ENCODE measurements around the gene NRIP3.
"Not testable (repeated sequence)": the region's sequence is repeated elsewhere in the genome, so short reads cannot be mapped to it uniquely, and the experiment has no call there.

NRIP3 gene

GRCh38 chr11:9017773-9018172 lies 14.0 kb upstream of the NRIP3 start:
- Histone ChIP-seq H3K9me3 (ENCODE audit: control insufficient read depth, low read length) (no peaks in the 10 kb centered on the region), H3K36me3 (ENCODE audit: control insufficient read depth, insufficient read depth, low read length) (no peaks in the 10 kb centered on the region), H3K27ac (ENCODE audit: insufficient read depth, low read length, poor library complexity, severe bottlenecking) (no peak overlapping the region), H3K4me3 (ENCODE audit: insufficient read depth, low read depth, low read length, poor library complexity, severe bottlenecking) (no peak overlapping the region), H3K27me3 (replicated peaks; ENCODE audit: control insufficient read depth, insufficient read depth, low read length, poor library complexity, severe bottlenecking) (no peaks in the 10 kb centered on the region), H3K4me1 (ENCODE audit: control insufficient read depth, insufficient read depth, low read length, poor library complexity, severe bottlenecking) (peaks cover 9% of the 10 kb centered on the region)
- no peak for DNase-seq

GRCh38 chr11:9016916-9017642 lies 13.3 kb upstream of the NRIP3 start:
- no peaks in the 10 kb centered on the region for H3K9me3 ChIP-seq (ENCODE audit: control insufficient read depth, low read length)
- DNase-seq, result no peak
- H3K4me3 ChIP-seq (ENCODE audit: insufficient read depth, low read depth, low read length, poor library complexity, severe bottlenecking), result no peak overlapping the region
- H3K27me3 ChIP-seq (replicated peaks; ENCODE audit: control insufficient read depth, insufficient read depth, low read length, poor library complexity, severe bottlenecking), result no peaks in the 10 kb centered on the region
- H3K36me3 ChIP-seq (ENCODE audit: control insufficient read depth, insufficient read depth, low read length), result no peaks in the 10 kb centered on the region
- H3K4me1 ChIP-seq (ENCODE audit: control insufficient read depth, insufficient read depth, low read length, poor library complexity, severe bottlenecking), result peaks cover 9% of the 10 kb centered on the region
- no peak overlapping the region for H3K27ac ChIP-seq (ENCODE audit: insufficient read depth, low read length, poor library complexity, severe bottlenecking)

- Histone ChIP-seq H3K4me3 (ENCODE audit: insufficient read depth, low read depth, low read length, poor library complexity, severe bottlenecking) (no peak overlapping the region), H3K36me3 (ENCODE audit: control insufficient read depth, insufficient read depth, low read length) (no peaks in the 10 kb centered on the region), H3K27me3 (replicated peaks; ENCODE audit: control insufficient read depth, insufficient read depth, low read length, poor library complexity, severe bottlenecking) (no peaks in the 10 kb centered on the region), H3K9me3 (ENCODE audit: control insufficient read depth, low read length) (no peaks in the 10 kb centered on the region), H3K4me1 (ENCODE audit: control insufficient read depth, insufficient read depth, low read length, poor library complexity, severe bottlenecking) (peaks cover 9% of the 10 kb centered on the region), H3K27ac (ENCODE audit: insufficient read depth, low read length, poor library complexity, severe bottlenecking) (no peak overlapping the region)
- peak; percentile 16 to 43 (median 24) for DNase-seq
These were observed 11.9 kb upstream of the NRIP3 start for GRCh38 chr11:9015677-9016076.

GRCh38 chr11:9014826-9015225 lies 11.0 kb upstream of the NRIP3 start:
- Histone ChIP-seq H3K4me3 (ENCODE audit: insufficient read depth, low read depth, low read length, poor library complexity, severe bottlenecking) (no peak overlapping the region), H3K27ac (ENCODE audit: insufficient read depth, low read length, poor library complexity, severe bottlenecking) (no peak overlapping the region)
- DNase-seq, result no peak

GRCh38 chr11:9013373-9013772 lies 9.6 kb upstream of the NRIP3 start:
- Histone ChIP-seq H3K27ac (ENCODE audit: insufficient read depth, low read length, poor library complexity, severe bottlenecking) (no peak overlapping the region), H3K4me1 (ENCODE audit: control insufficient read depth, insufficient read depth, low read length, poor library complexity, severe bottlenecking) (peaks cover 9% of the 10 kb centered on the region), H3K27me3 (replicated peaks; ENCODE audit: control insufficient read depth, insufficient read depth, low read length, poor library complexity, severe bottlenecking) (no peaks in the 10 kb centered on the region), H3K4me3 (ENCODE audit: insufficient read depth, low read depth, low read length, poor library complexity, severe bottlenecking) (no peak overlapping the region), H3K36me3 (ENCODE audit: control insufficient read depth, insufficient read depth, low read length) (no peaks in the 10 kb centered on the region), H3K9me3 (ENCODE audit: control insufficient read depth, low read length) (no peaks in the 10 kb centered on the region)
- no peak for DNase-seq

More at GRCh38 chr11:9014826-9015225, 11.0 kb upstream of the NRIP3 start:
- Histone ChIP-seq H3K9me3 (ENCODE audit: control insufficient read depth, low read length) (no peaks in the 10 kb centered on the region), H3K27me3 (replicated peaks; ENCODE audit: control insufficient read depth, insufficient read depth, low read length, poor library complexity, severe bottlenecking) (no peaks in the 10 kb centered on the region), H3K36me3 (ENCODE audit: control insufficient read depth, insufficient read depth, low read length) (no peaks in the 10 kb centered on the region), H3K4me1 (ENCODE audit: control insufficient read depth, insufficient read depth, low read length, poor library complexity, severe bottlenecking) (peaks cover 9% of the 10 kb centered on the region)

GRCh38 chr11:9009538-9009937 lies 5.7 kb upstream of the NRIP3 start:
- not testable (repeated sequence) for H3K4me3 ChIP-seq (ENCODE audit: insufficient read depth, low read depth, low read length, poor library complexity, severe bottlenecking); H3K4me1 ChIP-seq (ENCODE audit: control insufficient read depth, insufficient read depth, low read length, poor library complexity, severe bottlenecking); H3K27ac ChIP-seq (ENCODE audit: insufficient read depth, low read length, poor library complexity, severe bottlenecking); H3K9me3 ChIP-seq (ENCODE audit: control insufficient read depth, low read length); DNase-seq; H3K36me3 ChIP-seq (ENCODE audit: control insufficient read depth, insufficient read depth, low read length); H3K27me3 ChIP-seq (replicated peaks; ENCODE audit: control insufficient read depth, insufficient read depth, low read length, poor library complexity, severe bottlenecking)

GRCh38 chr11:9008661-9009060 lies 4.9 kb upstream of the NRIP3 start:
- Histone ChIP-seq H3K4me3 (ENCODE audit: insufficient read depth, low read depth, low read length, poor library complexity, severe bottlenecking) (no peak overlapping the region), H3K27me3 (replicated peaks; ENCODE audit: control insufficient read depth, insufficient read depth, low read length, poor library complexity, severe bottlenecking) (no peaks in the 10 kb centered on the region), H3K27ac (ENCODE audit: insufficient read depth, low read length, poor library complexity, severe bottlenecking) (no peak overlapping the region), H3K4me1 (ENCODE audit: control insufficient read depth, insufficient read depth, low read length, poor library complexity, severe bottlenecking) (peaks cover 8% of the 10 kb centered on the region), H3K36me3 (ENCODE audit: control insufficient read depth, insufficient read depth, low read length) (no peaks in the 10 kb centered on the region), H3K9me3 (ENCODE audit: control insufficient read depth, low read length) (no peaks in the 10 kb centered on the region)
- DNase-seq, result no peak

- no peaks in the 10 kb centered on the region for H3K9me3 ChIP-seq (ENCODE audit: control insufficient read depth, low read length)
- H3K27me3 ChIP-seq (replicated peaks; ENCODE audit: control insufficient read depth, insufficient read depth, low read length, poor library complexity, severe bottlenecking), result peaks cover 2% of the 10 kb centered on the region
- no peak for DNase-seq
- H3K27ac ChIP-seq (ENCODE audit: insufficient read depth, low read length, poor library complexity, severe bottlenecking), result no peak overlapping the region
- no peaks in the 10 kb centered on the region for H3K36me3 ChIP-seq (ENCODE audit: control insufficient read depth, insufficient read depth, low read length)
- H3K4me3 ChIP-seq (ENCODE audit: insufficient read depth, low read depth, low read length, poor library complexity, severe bottlenecking), result no peak overlapping the region
- peaks cover 13% of the 10 kb centered on the region for H3K4me1 ChIP-seq (ENCODE audit: control insufficient read depth, insufficient read depth, low read length, poor library complexity, severe bottlenecking)
These were observed 4.3 kb upstream of the NRIP3 start for GRCh38 chr11:9008011-9008550.

- no peak for DNase-seq
- peaks cover 4% of the 10 kb centered on the region for H3K27me3 ChIP-seq (replicated peaks; ENCODE audit: control insufficient read depth, insufficient read depth, low read length, poor library complexity, severe bottlenecking)
These were observed 1.3 kb upstream of the NRIP3 start for GRCh38 chr11:9005087-9005486.

GRCh38 chr11:9004183-9004926 lies 554 bp upstream of the NRIP3 start:
- H3K36me3 ChIP-seq (ENCODE audit: control insufficient read depth, insufficient read depth, low read length), result no peaks in the 10 kb centered on the region
- no peak overlapping the region for H3K27ac ChIP-seq (ENCODE audit: insufficient read depth, low read length, poor library complexity, severe bottlenecking)
- H3K9me3 ChIP-seq (ENCODE audit: control insufficient read depth, low read length), result no peaks in the 10 kb centered on the region
- H3K27me3 ChIP-seq (replicated peaks; ENCODE audit: control insufficient read depth, insufficient read depth, low read length, poor library complexity, severe bottlenecking), result peaks cover 4% of the 10 kb centered on the region
- DNase-seq, result peak in 2 of 3 donors; percentile 15 to 32
- H3K4me3 ChIP-seq (ENCODE audit: insufficient read depth, low read depth, low read length, poor library complexity, severe bottlenecking), result peak overlapping the region; percentile 67
- peaks cover 18% of the 10 kb centered on the region for H3K4me1 ChIP-seq (ENCODE audit: control insufficient read depth, insufficient read depth, low read length, poor library complexity, severe bottlenecking)

More at GRCh38 chr11:9005087-9005486, 1.3 kb upstream of the NRIP3 start:
- Histone ChIP-seq H3K36me3 (ENCODE audit: control insufficient read depth, insufficient read depth, low read length) (no peaks in the 10 kb centered on the region), H3K27ac (ENCODE audit: insufficient read depth, low read length, poor library complexity, severe bottlenecking) (no peak overlapping the region), H3K4me1 (ENCODE audit: control insufficient read depth, insufficient read depth, low read length, poor library complexity, severe bottlenecking) (peaks cover 18% of the 10 kb centered on the region), H3K4me3 (ENCODE audit: insufficient read depth, low read depth, low read length, poor library complexity, severe bottlenecking) (no peak overlapping the region), H3K9me3 (ENCODE audit: control insufficient read depth, low read length) (no peaks in the 10 kb centered on the region)
